NCI-H2107 treated with DMSO at 0.1 percent for 48 hours (cell line): ENCODE data around the gene PCDHGB7.
"Not testable (repeated sequence)": the region's sequence is repeated elsewhere in the genome, so short reads cannot be mapped to it uniquely, and the experiment has no call there.

ENCODE experiments used
- DNase-seq: peaks from one replicate; lab custom pipeline; 2025; ENCODE audit not compliant: unreplicated experiment; lab: John Stamatoyannopoulos, UW

The PCDHGB7 gene

DNA sequence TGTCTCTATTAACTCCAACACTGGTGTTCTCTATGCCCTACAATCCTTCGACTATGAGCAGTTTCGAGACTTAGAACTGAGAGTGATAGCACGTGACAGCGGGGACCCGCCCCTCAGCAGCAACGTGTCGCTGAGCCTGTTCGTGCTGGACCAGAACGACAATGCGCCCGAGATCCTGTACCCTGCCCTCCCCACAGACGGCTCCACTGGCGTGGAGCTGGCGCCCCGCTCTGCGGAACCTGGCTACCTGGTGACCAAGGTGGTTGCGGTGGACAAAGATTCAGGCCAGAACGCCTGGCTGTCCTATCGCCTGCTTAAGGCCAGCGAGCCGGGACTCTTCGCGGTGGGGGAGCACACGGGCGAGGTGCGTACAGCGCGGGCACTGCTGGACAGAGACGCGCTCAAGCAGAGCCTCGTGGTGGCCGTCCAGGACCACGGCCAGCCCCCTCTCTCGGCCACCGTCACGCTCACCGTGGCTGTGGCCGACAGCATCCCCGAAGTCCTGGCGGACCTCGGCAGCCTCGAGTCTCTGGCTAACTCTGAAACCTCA, 5.3 kb downstream of the PCDHGB7 start:
- no peak for DNase-seq

DNA sequence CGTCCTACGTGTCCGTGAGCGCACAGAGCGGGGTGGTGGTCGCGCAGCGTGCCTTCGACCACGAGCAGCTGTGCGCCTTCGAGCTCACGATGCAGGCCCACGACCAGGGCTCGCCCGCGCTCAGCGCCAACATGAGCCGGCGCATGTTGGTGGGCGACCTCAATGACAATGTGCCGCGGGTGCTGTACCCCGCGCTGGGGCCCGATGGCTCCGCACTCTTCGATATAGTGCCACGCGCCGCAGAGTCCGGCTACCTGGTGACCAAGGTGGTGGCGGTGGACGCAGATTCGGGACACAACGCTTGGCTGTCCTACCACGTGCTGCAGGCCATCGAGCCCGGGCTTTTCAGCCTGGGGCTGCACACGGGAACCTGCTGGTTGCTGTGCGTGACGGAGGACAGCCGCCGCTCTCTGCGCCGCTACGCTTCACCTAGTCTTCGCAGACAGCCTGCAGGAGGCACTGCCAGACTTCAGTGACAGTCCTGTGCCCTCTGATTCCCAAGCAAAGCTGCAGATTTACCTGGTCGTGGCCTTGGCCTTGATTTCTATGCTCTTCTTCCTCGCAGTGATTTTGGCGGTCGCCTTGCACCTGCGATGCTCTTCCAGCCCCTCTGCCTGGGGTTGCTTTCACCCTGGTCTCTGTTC, 10.4 kb downstream of the PCDHGB7 start:
- DNase-seq: no peak

DNA sequence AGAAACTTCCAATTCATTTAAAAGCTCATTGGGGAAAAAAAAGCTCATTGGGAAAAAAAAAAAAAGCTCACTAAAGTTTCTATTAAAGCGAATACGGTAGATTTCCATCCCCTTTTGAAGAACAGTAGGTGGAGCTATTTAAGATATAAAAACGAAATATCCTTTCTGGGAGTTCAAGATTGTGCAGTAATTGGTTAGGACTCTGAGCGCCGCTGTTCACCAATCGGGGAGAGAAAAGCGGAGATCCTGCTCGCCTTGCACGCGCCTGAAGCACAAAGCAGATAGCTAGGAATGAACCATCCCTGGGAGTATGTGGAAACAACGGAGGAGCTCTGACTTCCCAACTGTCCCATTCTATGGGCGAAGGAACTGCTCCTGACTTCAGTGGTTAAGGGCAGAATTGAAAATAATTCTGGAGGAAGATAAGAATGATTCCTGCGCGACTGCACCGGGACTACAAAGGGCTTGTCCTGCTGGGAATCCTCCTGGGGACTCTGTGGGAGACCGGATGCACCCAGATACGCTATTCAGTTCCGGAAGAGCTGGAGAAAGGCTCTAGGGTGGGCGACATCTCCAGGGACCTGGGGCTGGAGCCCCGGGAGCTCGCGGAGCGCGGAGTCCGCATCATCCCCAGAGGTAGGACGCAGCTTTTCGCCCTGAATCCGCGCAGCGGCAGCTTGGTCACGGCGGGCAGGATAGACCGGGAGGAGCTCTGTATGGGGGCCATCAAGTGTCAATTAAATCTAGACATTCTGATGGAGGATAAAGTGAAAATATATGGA, 13.0 kb downstream of the PCDHGB7 start, which contains the start of gene PCDHGA12:
PCDHGA12 (plus strand) TSS at position 176 of the 782 bp plus-strand sequence; CDS start at position 429, 253 bp downstream.
- DNase-seq: no peak

DNA sequence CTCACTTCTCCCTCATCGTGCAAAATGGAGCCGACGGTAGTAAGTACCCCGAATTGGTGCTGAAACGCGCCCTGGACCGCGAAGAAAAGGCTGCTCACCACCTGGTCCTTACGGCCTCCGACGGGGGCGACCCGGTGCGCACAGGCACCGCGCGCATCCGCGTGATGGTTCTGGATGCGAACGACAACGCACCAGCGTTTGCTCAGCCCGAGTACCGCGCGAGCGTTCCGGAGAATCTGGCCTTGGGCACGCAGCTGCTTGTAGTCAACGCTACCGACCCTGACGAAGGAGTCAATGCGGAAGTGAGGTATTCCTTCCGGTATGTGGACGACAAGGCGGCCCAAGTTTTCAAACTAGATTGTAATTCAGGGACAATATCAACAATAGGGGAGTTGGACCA, 13.8 kb downstream of the PCDHGB7 start:
- no peak for DNase-seq

DNA sequence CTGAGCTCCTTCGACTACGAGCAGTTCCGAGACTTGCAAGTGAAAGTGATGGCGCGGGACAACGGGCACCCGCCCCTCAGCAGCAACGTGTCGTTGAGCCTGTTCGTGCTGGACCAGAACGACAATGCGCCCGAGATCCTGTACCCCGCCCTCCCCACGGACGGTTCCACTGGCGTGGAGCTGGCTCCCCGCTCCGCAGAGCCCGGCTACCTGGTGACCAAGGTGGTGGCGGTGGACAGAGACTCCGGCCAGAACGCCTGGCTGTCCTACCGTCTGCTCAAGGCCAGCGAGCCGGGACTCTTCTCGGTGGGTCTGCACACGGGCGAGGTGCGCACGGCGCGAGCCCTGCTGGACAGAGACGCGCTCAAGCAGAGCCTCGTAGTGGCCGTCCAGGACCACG, 14.8 kb downstream of the PCDHGB7 start:
- DNase-seq: not testable (repeated sequence)

DNA sequence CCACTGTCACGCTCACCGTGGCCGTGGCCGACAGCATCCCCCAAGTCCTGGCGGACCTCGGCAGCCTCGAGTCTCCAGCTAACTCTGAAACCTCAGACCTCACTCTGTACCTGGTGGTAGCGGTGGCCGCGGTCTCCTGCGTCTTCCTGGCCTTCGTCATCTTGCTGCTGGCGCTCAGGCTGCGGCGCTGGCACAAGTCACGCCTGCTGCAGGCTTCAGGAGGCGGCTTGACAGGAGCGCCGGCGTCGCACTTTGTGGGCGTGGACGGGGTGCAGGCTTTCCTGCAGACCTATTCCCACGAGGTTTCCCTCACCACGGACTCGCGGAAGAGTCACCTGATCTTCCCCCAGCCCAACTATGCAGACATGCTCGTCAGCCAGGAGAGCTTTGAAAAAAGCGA, 15.2 kb downstream of the PCDHGB7 start:
- not testable (repeated sequence) for DNase-seq

DNA sequence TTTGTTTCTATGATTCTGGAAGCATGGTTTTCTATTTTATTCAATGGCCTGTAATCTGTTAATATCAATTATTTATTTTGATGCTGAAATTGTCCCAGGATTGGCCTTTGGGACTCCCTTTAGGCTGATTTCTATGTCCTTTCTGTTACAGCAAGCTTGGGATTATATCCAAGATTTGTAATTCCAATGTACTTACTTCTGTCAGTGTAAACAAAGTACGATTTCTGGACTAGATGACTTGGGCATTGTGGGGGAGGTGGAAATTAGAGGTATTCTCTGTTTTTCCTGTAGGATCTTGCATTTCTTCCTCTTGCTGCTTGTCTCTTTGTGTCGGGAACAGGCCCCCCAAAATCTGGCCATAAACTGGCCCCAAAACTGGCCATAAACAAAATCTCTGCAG, 16.5 kb downstream of the PCDHGB7 start:
- no peak for DNase-seq

DNA sequence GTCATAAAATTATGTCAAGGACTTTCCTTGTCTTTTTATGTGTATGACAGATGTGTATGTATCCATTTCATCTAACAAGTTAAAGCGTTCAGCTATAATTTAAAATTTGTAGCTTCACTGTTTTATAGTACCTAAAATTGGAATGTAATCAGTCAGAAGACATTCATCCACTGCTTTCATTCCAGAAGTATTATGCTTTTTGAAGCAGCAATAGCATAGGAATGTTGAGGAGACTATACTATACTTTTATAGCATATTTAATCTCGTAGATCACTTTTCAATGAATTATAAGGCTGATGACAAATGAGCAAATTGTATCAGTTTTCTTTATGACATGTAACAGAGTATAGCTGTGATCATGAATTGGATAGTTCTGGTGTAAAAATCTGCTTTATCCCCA, 19.7 kb downstream of the PCDHGB7 start:
- no peak for DNase-seq

DNA sequence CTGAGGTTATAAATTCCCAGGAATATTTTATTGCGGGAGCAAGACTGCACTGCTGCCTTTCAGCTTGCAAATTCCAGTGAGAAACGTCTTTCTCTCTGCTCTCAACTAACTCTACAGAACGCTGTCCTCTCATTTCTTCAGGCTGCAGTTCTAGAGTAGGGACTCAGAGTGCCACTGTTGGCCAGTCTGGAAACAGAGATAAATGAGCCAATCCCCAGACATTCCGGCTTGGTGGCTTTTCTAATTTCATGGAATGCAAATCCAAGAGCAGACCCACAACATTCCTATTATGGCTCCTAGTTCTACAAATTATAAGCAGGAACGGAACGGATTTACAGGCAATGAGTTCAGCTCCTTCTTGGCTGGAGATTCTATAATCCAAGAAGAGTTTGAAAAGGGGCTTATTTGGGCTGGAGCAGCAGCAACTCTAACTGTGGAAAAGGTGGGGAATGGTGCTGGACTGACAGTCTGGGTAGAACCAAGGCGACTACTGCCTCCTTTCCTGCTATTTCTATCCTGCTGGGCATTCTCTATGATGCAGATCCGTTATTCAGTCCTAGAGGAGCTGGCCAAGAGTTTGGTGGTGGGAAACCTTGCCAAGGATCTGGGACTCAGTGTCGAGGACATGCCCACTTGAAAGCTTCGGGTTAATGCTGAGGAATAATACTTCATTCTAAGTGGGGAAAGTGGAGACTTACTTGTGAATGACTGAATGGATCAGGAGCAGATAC, 22.1 kb downstream of the PCDHGB7 start:
- no peak for DNase-seq

DNA sequence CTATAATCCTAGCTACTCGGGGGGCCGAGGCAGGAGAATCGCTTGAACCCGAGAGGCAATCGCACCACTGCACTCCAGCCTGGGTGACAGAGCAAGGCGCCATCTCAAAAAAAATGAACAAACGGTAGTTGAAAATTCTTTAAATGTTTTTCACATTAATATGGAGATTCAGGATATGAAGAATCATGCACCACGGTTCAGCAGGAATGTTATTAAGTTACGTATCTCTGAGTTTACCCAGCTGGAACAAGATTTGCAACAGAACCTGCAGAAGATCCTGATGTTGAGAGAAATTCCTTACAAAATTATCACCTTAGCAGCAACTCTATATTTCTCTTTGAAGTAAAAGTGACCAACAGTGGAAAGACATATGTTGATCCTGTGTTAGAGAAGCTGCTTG, 22.9 kb downstream of the PCDHGB7 start:
- no peak for DNase-seq

DNA sequence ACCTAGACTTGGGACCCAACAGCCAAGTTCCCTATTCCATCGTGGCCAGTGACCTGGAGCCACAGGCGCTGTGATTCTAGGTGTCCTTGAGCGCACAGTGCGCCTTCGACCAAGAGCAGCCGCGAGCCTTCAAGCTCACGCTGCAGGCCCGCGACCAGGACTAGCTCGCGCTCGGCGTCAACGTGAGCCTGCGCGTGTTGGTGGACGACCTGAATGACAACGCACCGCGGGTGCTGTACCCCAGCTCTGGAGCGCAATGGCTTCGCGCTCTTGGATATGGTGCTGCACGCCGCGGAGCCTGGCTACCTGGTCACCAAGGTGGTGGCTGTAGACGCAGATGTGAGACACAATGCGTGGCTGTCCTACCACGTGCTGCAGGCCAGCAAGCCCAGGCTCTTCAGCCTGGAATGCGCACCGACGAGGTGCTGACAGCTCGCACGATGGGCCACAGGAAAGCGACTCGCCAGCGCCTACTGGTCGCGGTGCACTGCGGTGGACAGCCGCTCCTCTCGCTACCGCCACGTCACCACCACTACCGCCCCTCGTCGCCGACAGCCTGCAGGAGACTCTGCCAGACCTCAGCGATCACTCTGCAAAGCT, 24.2 kb downstream of the PCDHGB7 start:
- no peak for DNase-seq

DNA sequence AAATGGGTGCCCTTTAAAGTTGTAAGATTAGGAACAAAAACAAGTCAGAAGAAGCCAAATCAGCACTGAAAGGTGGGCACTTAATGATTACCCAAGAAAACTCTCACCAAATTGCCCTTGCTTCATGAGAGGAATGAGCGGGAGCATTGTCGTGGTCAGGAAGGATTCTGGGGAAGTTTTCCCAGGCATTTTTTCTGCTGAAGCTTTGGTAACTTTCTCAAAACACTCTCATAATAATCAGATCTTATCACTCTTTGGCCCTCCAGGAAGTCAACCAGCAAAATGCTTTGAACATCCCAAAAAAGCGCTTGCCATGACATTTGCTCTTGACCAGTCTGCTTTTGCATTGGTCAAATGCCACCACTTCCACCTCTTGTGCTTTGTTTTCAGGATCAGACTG, 47.9 kb downstream of the PCDHGB7 start:
- no peak for DNase-seq
